ENCODE data around the gene TOP2B.

The TOP2B gene

DNA sequence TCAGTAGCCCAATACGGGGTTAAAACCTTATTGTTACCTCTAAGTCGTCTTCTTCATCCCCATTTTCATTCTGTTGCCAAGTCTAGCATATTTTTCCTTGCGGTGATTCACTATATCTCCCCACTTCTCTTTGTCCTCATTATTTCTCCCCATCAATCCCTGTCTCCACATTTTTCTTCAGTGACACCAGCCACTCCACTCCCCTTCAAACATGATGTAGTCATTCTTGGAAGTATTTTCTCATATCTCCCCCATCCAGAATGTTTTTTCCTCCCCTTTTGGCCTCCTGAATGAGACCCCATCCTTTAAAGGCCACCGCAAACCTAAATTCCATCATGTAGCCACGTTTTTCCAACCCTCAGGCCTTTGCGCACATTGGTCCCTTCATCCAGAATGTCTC, 105.9 kb downstream of the TOP2B start:
- DNase-seq (ENCODE audit: low spot score), result no peak
- TF ChIP-seq, protein P1, sequence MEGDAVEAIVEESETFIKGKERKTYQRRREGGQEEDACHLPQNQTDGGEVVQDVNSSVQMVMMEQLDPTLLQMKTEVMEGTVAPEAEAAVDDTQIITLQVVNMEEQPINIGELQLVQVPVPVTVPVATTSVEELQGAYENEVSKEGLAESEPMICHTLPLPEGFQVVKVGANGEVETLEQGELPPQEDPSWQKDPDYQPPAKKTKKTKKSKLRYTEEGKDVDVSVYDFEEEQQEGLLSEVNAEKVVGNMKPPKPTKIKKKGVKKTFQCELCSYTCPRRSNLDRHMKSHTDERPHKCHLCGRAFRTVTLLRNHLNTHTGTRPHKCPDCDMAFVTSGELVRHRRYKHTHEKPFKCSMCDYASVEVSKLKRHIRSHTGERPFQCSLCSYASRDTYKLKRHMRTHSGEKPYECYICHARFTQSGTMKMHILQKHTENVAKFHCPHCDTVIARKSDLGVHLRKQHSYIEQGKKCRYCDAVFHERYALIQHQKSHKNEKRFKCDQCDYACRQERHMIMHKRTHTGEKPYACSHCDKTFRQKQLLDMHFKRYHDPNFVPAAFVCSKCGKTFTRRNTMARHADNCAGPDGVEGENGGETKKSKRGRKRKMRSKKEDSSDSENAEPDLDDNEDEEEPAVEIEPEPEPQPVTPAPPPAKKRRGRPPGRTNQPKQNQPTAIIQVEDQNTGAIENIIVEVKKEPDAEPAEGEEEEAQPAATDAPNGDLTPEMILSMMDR (IDR thresholded peaks at IDR 0.05; ENCODE audit: extremely low read depth, missing control alignments), result no peak

DNA sequence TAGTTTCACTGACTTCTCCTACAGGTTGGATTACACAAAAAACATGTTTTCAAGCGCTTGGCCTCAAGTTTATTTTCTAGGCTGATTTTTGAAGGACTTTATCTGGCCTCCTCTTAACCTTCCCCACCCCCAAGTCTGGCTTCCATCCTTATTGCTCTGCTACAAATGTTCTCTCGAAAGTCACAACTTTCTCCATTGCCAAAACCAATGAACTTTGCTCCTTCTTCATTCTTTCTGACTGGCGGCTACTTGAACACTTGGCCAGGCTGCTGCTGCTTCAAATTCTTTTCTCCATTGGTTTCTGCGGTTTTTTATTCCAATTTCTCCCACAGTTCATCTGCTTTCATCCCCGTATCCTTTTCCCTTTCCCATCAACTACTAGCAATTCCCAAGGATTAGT, 106.6 kb downstream of the TOP2B start:
- DNase-seq (ENCODE audit: low spot score), result no peak
- TF ChIP-seq, protein P1 (IDR thresholded peaks at IDR 0.05; ENCODE audit: extremely low read depth, missing control alignments), result no peak

DNA sequence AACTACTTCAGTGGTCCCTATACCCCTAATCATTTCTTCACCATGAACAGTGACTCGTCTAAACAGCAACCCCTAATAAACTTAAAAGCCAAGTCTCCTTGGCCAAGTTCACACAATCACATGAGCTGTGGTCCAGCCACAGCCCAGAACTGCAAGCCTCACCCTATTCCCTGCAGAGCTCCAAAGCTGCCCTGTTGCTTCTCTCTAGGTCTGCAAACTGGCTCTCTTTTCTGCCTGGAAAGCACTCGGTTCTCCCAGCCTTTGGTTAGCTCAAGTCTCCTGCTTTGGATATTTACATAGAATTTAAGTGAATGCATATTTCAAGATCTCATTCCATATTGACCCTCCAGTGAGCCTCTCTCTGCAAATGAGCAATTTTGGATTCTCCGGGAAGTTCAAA, 107.0 kb downstream of the TOP2B start:
- TF ChIP-seq, protein P1 (IDR thresholded peaks at IDR 0.05; ENCODE audit: extremely low read depth, missing control alignments), result no peak
- no peak for DNase-seq (ENCODE audit: low spot score)

DNA sequence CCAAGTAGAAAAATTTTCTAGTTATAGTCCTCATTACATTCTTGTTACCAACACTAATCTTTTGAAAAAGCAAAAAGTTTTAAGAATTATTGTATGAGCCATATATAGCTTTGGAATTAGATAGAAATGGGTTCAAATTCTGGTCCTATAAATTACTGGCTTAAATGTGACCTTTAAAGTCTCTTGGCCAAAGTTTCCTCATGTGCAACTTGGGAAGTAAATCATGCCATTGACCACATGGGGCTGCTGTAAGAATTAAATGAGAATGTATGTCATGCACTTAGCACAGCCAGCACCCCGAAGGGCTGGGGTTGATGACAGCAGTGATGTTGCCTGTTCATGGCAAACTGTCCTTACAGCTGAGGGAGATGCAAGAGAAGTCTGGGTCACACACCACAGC, 108.3 kb downstream of the TOP2B start:
- TF ChIP-seq, protein P1 (IDR thresholded peaks at IDR 0.05; ENCODE audit: extremely low read depth, missing control alignments), result no peak
- no peak for DNase-seq (ENCODE audit: low spot score)

DNA sequence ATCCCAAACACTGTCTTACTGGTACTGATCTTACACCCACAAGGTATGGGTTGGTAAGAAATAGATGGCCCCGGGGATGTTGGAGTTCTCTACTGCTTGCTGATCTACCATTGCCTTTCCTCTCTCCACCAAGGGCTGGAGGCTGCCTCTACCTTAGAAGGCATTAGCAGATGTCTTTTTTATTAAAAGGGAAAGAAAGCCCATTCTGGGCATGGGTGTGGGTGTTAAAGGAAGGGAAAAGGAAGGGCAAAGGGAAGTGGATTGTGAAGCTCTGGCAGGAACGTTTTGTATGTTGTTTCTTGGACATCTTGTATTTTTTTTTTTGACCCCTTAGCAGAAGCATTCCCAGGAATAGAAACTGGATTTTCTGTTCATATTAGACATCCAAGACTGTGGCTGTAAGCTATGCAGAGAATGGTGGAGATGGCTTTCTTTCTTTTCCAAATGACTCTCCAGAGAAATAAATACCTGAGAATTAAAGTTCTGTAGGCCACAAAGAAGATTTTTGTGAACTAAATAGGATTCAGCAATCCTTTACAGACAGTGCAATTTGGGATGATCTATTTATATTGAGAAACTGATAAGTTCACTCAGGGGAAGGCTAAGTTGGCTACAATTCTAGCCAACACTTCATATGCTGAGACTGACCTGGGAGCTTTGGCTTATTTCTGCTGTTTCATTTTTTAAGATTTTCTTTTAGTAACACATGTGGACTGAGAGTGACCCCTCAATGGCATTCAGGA, 108.8 kb downstream of the TOP2B start:
- TF ChIP-seq, protein P1 (IDR thresholded peaks at IDR 0.05; ENCODE audit: extremely low read depth, missing control alignments), result no peak
- no peak for DNase-seq (ENCODE audit: low spot score)

DNA sequence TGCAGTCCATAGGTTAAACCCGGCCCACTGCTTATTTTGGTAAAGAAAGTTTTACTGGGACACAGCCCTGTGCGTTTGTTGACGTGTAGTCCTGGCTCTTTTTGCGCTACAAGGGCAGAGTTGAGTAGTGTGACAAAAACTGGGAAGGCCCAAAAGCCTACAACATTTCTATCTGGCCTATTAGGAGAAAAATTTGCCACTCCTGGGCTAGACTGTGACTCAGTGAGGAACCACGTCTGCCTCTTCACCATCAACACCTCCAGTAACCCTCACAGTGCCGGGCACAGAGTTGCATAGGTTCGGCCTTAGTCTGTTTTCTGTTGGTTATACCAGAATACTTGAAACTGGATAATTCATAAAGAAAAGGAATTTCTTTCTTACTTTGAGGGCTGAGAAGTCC, 110.3 kb downstream of the TOP2B start:
- TF ChIP-seq, protein P1 (IDR thresholded peaks at IDR 0.05; ENCODE audit: extremely low read depth, missing control alignments), result no peak
- DNase-seq (ENCODE audit: low spot score), result no peak

DNA sequence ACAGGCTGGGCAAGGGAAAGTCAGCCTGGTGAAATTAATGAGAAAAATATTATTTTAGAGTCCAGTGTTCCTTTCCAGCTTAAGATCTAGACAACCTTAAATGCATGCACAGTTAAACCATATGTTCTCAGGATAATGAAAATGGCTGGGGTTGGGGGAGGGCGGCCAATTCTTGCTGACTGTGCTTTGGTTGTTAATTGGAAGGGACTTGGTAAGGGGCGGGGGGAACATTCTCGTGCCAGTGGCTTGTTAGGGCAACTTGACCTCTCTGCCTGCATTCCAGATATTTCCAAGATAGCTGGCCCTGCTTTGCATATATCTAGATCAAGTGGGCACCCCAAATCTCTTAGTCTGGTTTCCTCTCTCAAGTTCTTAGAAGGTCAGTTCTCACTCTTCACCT, 112.5 kb downstream of the TOP2B start:
- no peak for DNase-seq (ENCODE audit: low spot score)
- TF ChIP-seq, protein P1 (IDR thresholded peaks at IDR 0.05; ENCODE audit: extremely low read depth, missing control alignments), result no peak

All from GM20000 (cell line).